ENCODE data around the gene F13B. TPM values are rescaled to one million over a fixed set of nuclear protein-coding genes. Genes with fewer than 3 reads are reported as not detected.

The F13B gene
- total RNA-seq, 1 experiment from 2014 or later: not detected

DNA sequence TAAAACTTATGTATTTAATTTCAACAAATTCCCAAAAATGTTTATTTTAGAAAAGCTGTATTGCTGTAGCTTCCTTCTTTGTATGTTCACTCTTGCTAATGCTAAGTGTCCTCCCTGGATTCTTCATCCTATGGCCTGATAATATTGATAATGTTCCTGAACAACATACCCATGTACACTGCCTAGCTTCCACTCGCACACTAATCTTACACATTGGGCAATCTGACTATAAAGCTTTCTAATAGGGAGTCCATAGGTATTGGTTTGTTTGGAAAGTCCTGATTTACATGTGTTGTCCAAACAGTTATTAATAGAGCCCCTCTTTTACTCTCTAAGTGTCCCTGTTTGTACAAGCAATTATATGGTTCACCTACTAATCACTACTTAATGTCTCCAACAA is 783 bp downstream of the F13B start:
- H3K4me2 ChIP-seq (ENCODE audit: low read length): no peak overlapping the region
- no peaks in the 10 kb centered on the region for H3K9me2 ChIP-seq (ENCODE audit: insufficient read depth)
- POLR2A ChIA-PET: no interaction called here
- DNase-seq (ENCODE audit: low read depth, low spot score) (no peak), ATAC-seq (no peak)
- H3K4me3 ChIP-seq (replicated peaks in 1 of 2; ENCODE audit: low read depth in 1 of 2, low read length in 2 of 2): no peak overlapping the region
- no peaks in the 10 kb centered on the region for H3K9me3 ChIP-seq (ENCODE audit: control insufficient read depth in 1 of 2, insufficient read depth in 1 of 2, low read depth in 1 of 2, low read length in 2 of 2)
- H3K9ac ChIP-seq (ENCODE audit: low read length): no peak overlapping the region
- H3K27ac ChIP-seq (ENCODE audit: low read depth, low read length): no peak overlapping the region
- H2AFZ ChIP-seq (ENCODE audit: low read depth, low read length, poor library complexity, severe bottlenecking): no peak overlapping the region
- H4K20me1 ChIP-seq (ENCODE audit: insufficient read depth): no peaks in the 10 kb centered on the region
- CTCF ChIA-PET: no interaction called here
- no peaks in the 10 kb centered on the region for H3K27me3 ChIP-seq (ENCODE audit: insufficient read depth, low read length)
- no TSS peak for BruUV-seq (replicated peaks)
- intact Hi-C loops (cut with micrococcal nuclease): loop anchor here (10.0 kb wide), 1 partner anchor 241 kb away; no protein-coding TSS in a partner anchor
- no peaks in the 10 kb centered on the region for H3K79me2 ChIP-seq (ENCODE audit: insufficient read depth, low read length)
- no peaks in the 10 kb centered on the region for H3K4me1 ChIP-seq (ENCODE audit: control insufficient read depth in 1 of 2, insufficient read depth in 2 of 2, low read length in 2 of 2)
- TF ChIP-seq CEBPB (IDR thresholded peaks at IDR 0.05; ENCODE audit: low read depth): no peak
- TF ChIP-seq ATF3 (IDR thresholded peaks at IDR 0.05): no peak
- TF ChIP-seq SP1 (IDR thresholded peaks at IDR 0.05; ENCODE audit: low read depth): no peak
- TF ChIP-seq, protein P1, sequence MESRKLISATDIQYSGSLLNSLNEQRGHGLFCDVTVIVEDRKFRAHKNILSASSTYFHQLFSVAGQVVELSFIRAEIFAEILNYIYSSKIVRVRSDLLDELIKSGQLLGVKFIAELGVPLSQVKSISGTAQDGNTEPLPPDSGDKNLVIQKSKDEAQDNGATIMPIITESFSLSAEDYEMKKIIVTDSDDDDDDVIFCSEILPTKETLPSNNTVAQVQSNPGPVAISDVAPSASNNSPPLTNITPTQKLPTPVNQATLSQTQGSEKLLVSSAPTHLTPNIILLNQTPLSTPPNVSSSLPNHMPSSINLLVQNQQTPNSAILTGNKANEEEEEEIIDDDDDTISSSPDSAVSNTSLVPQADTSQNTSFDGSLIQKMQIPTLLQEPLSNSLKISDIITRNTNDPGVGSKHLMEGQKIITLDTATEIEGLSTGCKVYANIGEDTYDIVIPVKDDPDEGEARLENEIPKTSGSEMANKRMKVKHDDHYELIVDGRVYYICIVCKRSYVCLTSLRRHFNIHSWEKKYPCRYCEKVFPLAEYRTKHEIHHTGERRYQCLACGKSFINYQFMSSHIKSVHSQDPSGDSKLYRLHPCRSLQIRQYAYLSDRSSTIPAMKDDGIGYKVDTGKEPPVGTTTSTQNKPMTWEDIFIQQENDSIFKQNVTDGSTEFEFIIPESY (IDR thresholded peaks at IDR 0.05; ENCODE audit: extremely low read depth, insufficient replicate concordance, low read length): no peak
- no peak for TF ChIP-seq YY1 (IDR thresholded peaks at IDR 0.05; ENCODE audit: extremely low read depth, insufficient replicate concordance, low read depth, low read length)
- no peak for TF ChIP-seq RAD21 (IDR thresholded peaks at IDR 0.05; ENCODE audit: low read depth)
- TF ChIP-seq, protein P2, sequence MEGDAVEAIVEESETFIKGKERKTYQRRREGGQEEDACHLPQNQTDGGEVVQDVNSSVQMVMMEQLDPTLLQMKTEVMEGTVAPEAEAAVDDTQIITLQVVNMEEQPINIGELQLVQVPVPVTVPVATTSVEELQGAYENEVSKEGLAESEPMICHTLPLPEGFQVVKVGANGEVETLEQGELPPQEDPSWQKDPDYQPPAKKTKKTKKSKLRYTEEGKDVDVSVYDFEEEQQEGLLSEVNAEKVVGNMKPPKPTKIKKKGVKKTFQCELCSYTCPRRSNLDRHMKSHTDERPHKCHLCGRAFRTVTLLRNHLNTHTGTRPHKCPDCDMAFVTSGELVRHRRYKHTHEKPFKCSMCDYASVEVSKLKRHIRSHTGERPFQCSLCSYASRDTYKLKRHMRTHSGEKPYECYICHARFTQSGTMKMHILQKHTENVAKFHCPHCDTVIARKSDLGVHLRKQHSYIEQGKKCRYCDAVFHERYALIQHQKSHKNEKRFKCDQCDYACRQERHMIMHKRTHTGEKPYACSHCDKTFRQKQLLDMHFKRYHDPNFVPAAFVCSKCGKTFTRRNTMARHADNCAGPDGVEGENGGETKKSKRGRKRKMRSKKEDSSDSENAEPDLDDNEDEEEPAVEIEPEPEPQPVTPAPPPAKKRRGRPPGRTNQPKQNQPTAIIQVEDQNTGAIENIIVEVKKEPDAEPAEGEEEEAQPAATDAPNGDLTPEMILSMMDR (IDR thresholded peaks at IDR 0.05 in 2 of 3, conservative IDR thresholded peaks at IDR 0.05 in 1 of 3; ENCODE audit: borderline replicate concordance in 1 of 3, insufficient read depth in 1 of 3, low read depth in 2 of 3, low read length in 2 of 3): no peak
- TF ChIP-seq EZH2phosphoT487 (IDR thresholded peaks at IDR 0.05; ENCODE audit: borderline replicate concordance): no peak
- no peak for TF ChIP-seq MAX (IDR thresholded peaks at IDR 0.05)
- TF ChIP-seq JUND (IDR thresholded peaks at IDR 0.05): no peak
- TF ChIP-seq SRF (IDR thresholded peaks at IDR 0.05; ENCODE audit: low read depth): no peak
- TF ChIP-seq CBX3 (IDR thresholded peaks at IDR 0.05; ENCODE audit: low read depth): no peak
- no peak for TF ChIP-seq TCF7L2 (IDR thresholded peaks at IDR 0.05; ENCODE audit: borderline replicate concordance, extremely low read depth, insufficient read depth, insufficient read length)
- no peak for TF ChIP-seq POLR2AphosphoS5 (IDR thresholded peaks at IDR 0.05; ENCODE audit: low read depth, low read length)
- no peak for TF ChIP-seq EGR1 (IDR thresholded peaks at IDR 0.05; ENCODE audit: low read depth)
- no peak for TF ChIP-seq POLR2A (IDR thresholded peaks at IDR 0.05; ENCODE audit: borderline replicate concordance, extremely low read depth, insufficient read depth, insufficient read length)
- no peaks in the 10 kb centered on the region for H3K36me3 ChIP-seq (ENCODE audit: control insufficient read depth in 1 of 2, insufficient read depth in 2 of 2, low read length in 2 of 2)
- RAD21 ChIA-PET (ENCODE audit: low non-redundant PET in 1 of 2, low total read pairs in 2 of 2, uncharacterized antibody in 2 of 2, unreplicated experiment in 2 of 2): no interaction called here

All from HCT116 (cell line).